Stimulated activated memory B cell treated with anti-CD40 and anti-IgM and Interleukin-4, amounts not matched to agents 10 μg/mL and 1 μg/mL and 100 μg/mL, for 72 hours (primary cell): ENCODE results near the gene ITIH2.
A peak's percentile ranks its signal among the peaks of the same experiment; 100 is the strongest.
"Not testable (repeated sequence)": the region's sequence is repeated elsewhere in the genome, so short reads cannot be mapped to it uniquely, and the experiment has no call there.

Experiments used
- ATAC-seq: fragments of 150-1000 bp; cut with Tn5 transposase; 2 replicates; pipeline ENCODE4 v1.10.0; 2021
- H3K27ac Mint-ChIP-seq: one replicate; pipeline ENCODE4 v1.8.0; 2022; ENCODE audit warnings: mild to moderate bottlenecking, mixed read lengths
- H3K27me3 Mint-ChIP-seq: one replicate; pipeline ENCODE4 v1.8.0; 2022; ENCODE audit warnings: mixed read lengths
- H3K36me3 Mint-ChIP-seq: one replicate; pipeline ENCODE4 v1.8.0; 2022; ENCODE audit warnings: mixed read lengths
- H3K4me1 Mint-ChIP-seq: one replicate; pipeline ENCODE4 v1.8.0; 2022; ENCODE audit warnings: mixed read lengths
- H3K4me3 Mint-ChIP-seq: one replicate; pipeline ENCODE4 v1.8.0; 2022; ENCODE audit warnings: mild to moderate bottlenecking, moderate library complexity, mixed read lengths
- H3K9me3 Mint-ChIP-seq: one replicate; pipeline ENCODE4 v1.8.0; 2022; ENCODE audit warnings: mixed read lengths

ITIH2 gene

GRCh38 chr10:7756360-7756992 lies 53.4 kb downstream of the ITIH2 start:
- ATAC-seq: no peak
- Mint-ChIP-seq H3K27me3 (no peaks in the 10 kb centered on the region), H3K36me3 (peaks cover 65% of the 10 kb centered on the region)

DNA sequence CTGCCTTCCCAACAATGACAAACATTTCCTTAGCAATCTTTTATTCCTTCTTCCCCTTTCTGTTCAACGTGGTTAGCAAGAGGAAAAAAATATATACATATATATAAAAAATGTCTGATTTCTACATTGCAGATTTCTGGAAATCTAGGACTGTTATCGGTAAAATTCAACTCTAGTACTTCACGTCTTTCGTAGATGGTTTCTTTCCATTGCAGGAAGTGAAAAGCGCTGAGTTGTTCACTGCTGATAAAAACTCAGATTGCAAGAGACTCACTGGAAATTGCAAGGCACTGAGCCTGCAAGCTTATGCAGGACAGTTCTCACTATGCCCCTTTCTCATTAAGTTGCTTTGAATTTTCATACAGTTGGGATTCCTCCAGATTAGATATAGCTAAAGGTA lies 60.8 kb downstream of the ITIH2 start:
- no peak overlapping the region for H3K4me3 Mint-ChIP-seq
- H3K9me3 Mint-ChIP-seq: no peaks in the 10 kb centered on the region
- peaks cover 77% of the 10 kb centered on the region for H3K36me3 Mint-ChIP-seq
- no peak overlapping the region for H3K27ac Mint-ChIP-seq
- no peak for ATAC-seq
- no peaks in the 10 kb centered on the region for H3K27me3 Mint-ChIP-seq
- H3K4me1 Mint-ChIP-seq: no peaks in the 10 kb centered on the region

More at GRCh38 chr10:7756360-7756992, 53.4 kb downstream of the ITIH2 start:
- H3K4me3 Mint-ChIP-seq: no peak overlapping the region
- H3K4me1 Mint-ChIP-seq: no peaks in the 10 kb centered on the region
- no peaks in the 10 kb centered on the region for H3K9me3 Mint-ChIP-seq
- H3K27ac Mint-ChIP-seq: no peak overlapping the region

GRCh38 chr10:7766241-7766640 lies 63.1 kb downstream of the ITIH2 start:
- Mint-ChIP-seq H3K27ac (no peak overlapping the region), H3K27me3 (no peaks in the 10 kb centered on the region), H3K4me3 (no peak overlapping the region), H3K9me3 (no peaks in the 10 kb centered on the region), H3K4me1 (no peaks in the 10 kb centered on the region), H3K36me3 (peaks cover 74% of the 10 kb centered on the region)
- ATAC-seq: no peak

GRCh38 chr10:7767209-7767608 lies 64.1 kb downstream of the ITIH2 start:
- Mint-ChIP-seq H3K27ac (no peak overlapping the region), H3K4me3 (no peak overlapping the region), H3K36me3 (peaks cover 78% of the 10 kb centered on the region), H3K9me3 (no peaks in the 10 kb centered on the region), H3K27me3 (no peaks in the 10 kb centered on the region), H3K4me1 (no peaks in the 10 kb centered on the region)
- no peak for ATAC-seq

GRCh38 chr10:7768417-7768816 lies 65.3 kb downstream of the ITIH2 start:
- H3K4me1 Mint-ChIP-seq: no peaks in the 10 kb centered on the region
- no peak overlapping the region for H3K27ac Mint-ChIP-seq
- no peaks in the 10 kb centered on the region for H3K9me3 Mint-ChIP-seq
- peaks cover 77% of the 10 kb centered on the region for H3K36me3 Mint-ChIP-seq
- ATAC-seq: no peak
- no peaks in the 10 kb centered on the region for H3K27me3 Mint-ChIP-seq
- no peak overlapping the region for H3K4me3 Mint-ChIP-seq

DNA sequence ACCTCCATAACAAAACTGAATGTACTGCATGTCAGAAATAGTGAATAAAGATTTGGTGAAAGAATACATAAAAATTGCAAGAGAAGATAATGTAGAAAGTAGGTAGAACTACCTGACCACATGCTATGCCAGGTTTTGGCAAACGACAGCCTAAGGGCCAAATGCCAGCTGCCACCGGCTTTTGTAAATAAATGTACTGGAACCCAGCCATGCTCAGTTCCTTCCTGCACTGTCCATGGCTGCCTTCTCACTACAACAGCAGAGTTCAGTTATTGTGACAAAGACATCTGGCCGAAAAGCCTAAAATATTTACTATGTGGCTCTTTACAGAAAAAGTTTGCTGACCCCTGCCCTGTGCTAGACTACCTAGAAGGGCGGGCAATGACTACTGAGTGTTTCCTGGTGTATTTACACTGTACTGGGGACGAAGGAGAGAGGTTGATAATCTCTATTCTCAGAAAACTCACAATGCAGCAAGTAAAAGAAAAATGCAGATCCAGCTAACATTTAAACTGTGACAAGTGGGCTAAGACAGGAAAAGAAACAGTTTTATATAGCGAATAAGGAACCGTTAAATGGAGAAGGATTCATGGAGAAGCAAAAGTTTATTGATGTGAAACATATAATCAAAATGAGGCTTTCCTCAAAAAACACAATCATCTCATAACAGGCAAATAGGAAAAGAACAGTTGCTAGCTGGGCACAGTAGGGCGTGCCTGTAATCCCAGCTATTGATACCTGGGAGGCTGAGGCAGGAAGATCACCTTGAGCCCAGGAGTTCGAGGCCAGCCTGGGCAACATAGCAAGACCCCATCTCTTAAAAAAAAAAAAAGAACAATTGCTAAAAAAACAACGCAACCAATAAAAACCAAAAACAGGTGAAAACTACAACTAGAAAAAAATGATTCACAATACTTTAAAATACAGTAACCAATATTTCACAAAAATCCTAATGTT lies 71.0 kb downstream of the ITIH2 start:
- Mint-ChIP-seq H3K36me3 (peaks cover 73% of the 10 kb centered on the region), H3K9me3 (no peaks in the 10 kb centered on the region), H3K27me3 (no peaks in the 10 kb centered on the region), H3K4me1 (no peaks in the 10 kb centered on the region), H3K27ac (no peak overlapping the region), H3K4me3 (no peak overlapping the region)
- no peak for ATAC-seq

DNA sequence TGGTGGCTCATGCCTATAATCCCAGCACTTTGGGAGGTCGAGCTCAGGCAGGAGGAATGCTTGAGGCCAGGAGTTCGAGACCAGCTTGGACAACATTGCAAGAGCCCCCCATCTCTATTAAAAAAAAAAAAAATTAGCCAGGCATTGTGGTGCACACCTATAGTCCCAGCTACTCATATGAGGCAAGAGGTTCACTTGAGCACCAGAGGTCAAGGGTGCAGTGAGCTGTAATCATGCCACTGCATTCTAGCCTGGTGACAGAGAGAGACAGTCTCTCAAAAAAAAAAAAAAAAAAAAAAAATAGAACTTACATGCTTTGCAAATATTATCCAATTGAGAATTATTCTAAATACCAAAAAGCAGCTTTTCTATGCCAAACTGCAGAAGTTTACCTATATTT lies 73.7 kb downstream of the ITIH2 start:
- Mint-ChIP-seq H3K4me3 (no peak overlapping the region), H3K9me3 (no peaks in the 10 kb centered on the region), H3K27ac (no peak overlapping the region), H3K36me3 (peaks cover 75% of the 10 kb centered on the region), H3K27me3 (no peaks in the 10 kb centered on the region), H3K4me1 (peaks cover 6% of the 10 kb centered on the region)
- no peak for ATAC-seq

DNA sequence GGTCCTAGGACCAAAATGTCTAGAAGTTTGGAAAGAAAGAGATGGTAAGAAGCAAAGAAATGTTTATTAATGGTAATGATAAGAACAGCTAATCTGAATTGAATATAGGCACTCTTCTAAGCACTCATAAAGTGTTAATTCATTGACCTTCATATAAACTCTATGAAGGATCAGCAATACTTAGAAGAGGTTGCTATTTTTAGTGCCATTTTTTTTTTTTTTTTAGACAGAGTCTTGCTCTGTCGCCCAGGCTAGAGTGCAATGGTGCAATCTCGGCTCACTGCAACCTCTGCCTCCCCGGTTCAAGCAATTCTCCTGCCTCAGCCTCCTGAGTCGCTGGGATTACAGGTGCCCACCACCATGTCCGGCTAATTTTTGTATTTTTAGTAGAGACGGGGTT lies 79.1 kb downstream of the ITIH2 start:
- H3K27me3 Mint-ChIP-seq: not testable (repeated sequence)

DNA sequence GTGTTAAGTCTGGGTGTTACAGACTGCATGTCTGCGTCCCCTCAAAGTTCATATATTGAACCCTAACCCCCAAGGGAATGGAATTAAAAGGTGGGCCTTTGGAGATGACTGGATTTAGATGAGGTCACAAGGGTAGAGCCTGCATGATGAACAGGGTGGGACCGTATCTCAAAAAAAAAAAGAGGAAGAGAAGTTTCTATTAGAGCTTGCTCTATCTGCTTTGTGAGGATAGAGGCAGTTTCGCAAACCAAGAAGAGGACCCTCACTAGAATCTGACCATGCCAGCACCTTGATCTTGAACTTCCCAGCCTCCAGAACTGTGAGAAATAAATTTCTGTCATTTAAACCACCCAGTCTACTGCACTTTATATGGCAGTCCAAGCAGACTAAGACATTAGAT lies 83.3 kb downstream of the ITIH2 start:
- Mint-ChIP-seq H3K4me3 (no peak overlapping the region), H3K27ac (no peak overlapping the region), H3K9me3 (no peaks in the 10 kb centered on the region), H3K27me3 (no peaks in the 10 kb centered on the region), H3K36me3 (peaks cover 22% of the 10 kb centered on the region), H3K4me1 (peaks cover 56% of the 10 kb centered on the region)
- no peak for ATAC-seq

More for the DNA sequence above, 79.1 kb downstream of the ITIH2 start:
- not testable (repeated sequence) for ATAC-seq, H3K27ac Mint-ChIP-seq, H3K9me3 Mint-ChIP-seq, H3K4me3 Mint-ChIP-seq
- Mint-ChIP-seq H3K4me1 (peaks cover 34% of the 10 kb centered on the region), H3K36me3 (peaks cover 44% of the 10 kb centered on the region)

DNA sequence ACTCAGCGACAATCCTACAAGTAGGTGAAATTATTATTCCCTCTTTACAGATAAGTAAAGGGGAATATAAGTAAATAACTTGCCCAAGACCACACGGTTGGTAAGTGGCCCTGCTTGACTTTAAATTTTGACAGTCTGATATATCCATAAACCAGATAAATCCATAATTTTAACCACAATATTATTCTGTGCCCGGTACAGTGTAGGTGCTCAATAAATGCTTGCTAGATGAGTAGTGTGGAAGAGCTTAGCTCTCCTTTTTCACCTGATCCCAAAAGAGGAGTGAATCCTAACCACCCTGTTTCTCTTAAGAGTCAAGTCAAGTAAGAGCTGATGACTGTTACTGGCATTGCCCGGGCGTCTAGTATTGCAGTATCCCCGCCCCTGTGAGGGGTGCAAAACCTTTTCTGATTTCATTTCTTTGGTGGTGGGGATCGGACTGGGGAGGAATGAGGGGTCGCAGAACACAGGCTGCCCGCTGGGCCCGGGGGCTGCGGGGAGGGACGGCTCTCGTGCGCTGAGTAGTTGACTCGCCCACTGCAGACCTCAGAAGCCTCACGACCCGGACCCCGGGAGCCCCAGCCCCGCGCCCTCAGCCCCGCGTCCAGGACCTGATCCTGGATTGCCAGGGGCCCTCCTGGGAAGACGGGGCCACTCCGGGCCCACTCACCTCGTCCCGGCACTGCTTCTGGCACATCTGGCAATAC lies 84.2 kb downstream of the ITIH2 start:
- H3K9me3 Mint-ChIP-seq: no peaks in the 10 kb centered on the region
- H3K4me3 Mint-ChIP-seq: no peak overlapping the region
- peaks cover 65% of the 10 kb centered on the region for H3K4me1 Mint-ChIP-seq
- no peak overlapping the region for H3K27ac Mint-ChIP-seq
- ATAC-seq: peak; percentile 24
- no peaks in the 10 kb centered on the region for H3K27me3 Mint-ChIP-seq
- peaks cover 24% of the 10 kb centered on the region for H3K36me3 Mint-ChIP-seq

DNA sequence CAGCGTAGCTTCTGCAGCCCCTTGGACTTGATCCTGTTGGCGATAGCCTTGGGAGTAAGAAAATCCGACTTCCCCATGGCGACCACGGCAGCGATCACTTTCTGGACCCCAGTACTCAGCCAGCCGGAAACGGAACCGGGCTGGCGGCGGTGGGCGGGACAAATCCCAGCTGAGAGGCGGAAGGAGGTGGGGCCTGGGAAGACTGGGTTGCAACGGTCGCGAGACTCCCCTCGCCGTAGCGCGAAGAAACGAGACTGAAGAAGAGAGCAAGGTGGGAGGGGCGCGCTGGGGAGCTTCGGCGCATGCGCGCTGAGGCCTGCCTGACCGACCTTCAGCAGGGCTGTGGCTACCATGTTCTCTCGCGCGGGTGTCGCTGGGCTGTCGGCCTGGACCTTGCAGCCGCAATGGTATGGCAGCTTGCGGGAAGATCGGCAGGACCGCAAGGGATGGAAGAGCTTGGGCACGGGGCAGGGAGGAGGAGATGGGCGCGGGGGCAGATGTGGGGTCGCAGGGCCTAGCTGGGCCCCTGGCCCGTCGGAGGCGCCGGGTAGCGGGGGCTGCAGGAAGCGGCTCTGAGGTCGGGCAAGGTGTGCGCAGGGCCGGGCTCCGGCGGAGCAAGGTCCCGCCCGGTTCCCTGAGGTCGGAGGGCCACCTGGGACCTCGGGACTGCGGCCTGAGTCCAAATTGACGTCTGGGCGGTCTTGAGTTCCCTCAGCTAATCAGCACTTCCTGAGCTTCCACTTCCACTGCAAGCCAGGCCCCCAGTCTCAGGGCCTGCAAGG lies 84.9 kb downstream of the ITIH2 start, which contains the start of the genes ATP5F1C and KIN:
Gene ATP5F1C, plus strand, starts transcription at position 321 of the 782 bp plus-strand sequence. Its CDS starts 31 bp downstream, at position 352.
Gene KIN, minus strand, starts transcription at position 137 of the 782 bp plus-strand sequence. Its CDS starts 60 bp downstream, at position 77.
- H3K27ac Mint-ChIP-seq: no peak within 1 kb of the TSS
- no peaks in the 10 kb centered on the region for H3K9me3 Mint-ChIP-seq
- H3K27me3 Mint-ChIP-seq: no peaks in the 10 kb centered on the region
- ATAC-seq: peak; percentile 98
- H3K4me3 Mint-ChIP-seq: no peak within 1 kb of the TSS
- H3K4me1 Mint-ChIP-seq: peaks cover 73% of the 10 kb centered on the region
- peaks cover 28% of the 10 kb centered on the region for H3K36me3 Mint-ChIP-seq

- no peak for ATAC-seq
- Mint-ChIP-seq H3K9me3 (no peaks in the 10 kb centered on the region), H3K27ac (no peak overlapping the region), H3K4me1 (peaks cover 74% of the 10 kb centered on the region), H3K27me3 (no peaks in the 10 kb centered on the region), H3K36me3 (peaks cover 23% of the 10 kb centered on the region), H3K4me3 (no peak overlapping the region)
Measured at GRCh38 chr10:7788639-7789286, 85.6 kb downstream of the ITIH2 start.

DNA sequence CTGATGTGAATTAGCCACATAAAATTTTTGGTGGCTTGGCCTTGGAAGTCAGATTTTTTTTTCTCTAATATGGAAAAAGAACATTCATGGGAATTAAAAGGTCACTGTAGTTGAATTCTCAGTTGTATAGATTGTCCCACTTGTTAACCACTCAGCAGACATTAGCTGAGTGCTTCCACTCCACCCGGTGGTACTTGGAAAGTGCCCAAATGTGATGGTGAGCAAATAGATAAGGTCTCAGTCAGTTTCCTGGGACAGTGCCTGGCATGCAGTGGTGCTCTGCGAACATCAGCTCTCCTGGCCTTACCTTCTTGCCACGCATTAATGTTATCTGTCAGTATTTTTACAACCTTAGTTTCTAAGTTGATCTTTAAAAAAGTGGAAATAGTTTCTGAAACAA lies 86.3 kb downstream of the ITIH2 start:
- Mint-ChIP-seq H3K27ac (no peak overlapping the region), H3K4me1 (peaks cover 74% of the 10 kb centered on the region), H3K4me3 (no peak overlapping the region), H3K9me3 (no peaks in the 10 kb centered on the region), H3K27me3 (no peaks in the 10 kb centered on the region), H3K36me3 (peaks cover 17% of the 10 kb centered on the region)
- no peak for ATAC-seq

DNA sequence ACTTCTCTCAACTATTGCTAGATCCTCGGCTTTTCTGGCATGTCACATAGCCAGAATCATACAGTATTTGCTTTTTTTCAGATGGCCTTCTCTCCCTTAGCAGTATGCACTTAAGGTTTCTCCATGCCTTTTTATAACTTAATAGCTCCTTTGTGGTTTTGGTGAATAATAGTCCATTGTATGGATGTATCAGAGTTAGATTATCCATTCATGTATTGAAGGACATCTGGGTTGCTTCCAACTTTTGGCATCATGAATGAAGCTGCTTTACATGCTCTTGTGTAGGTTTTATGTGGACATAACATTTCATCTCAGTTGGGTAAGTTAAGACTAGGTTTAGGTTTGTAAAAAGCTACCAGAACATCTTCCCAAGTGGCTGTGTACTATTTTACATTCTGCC lies 89.4 kb downstream of the ITIH2 start:
- H3K27ac Mint-ChIP-seq: no peak overlapping the region
- H3K4me1 Mint-ChIP-seq: peaks cover 81% of the 10 kb centered on the region
- no peak for ATAC-seq
- no peaks in the 10 kb centered on the region for H3K27me3 Mint-ChIP-seq
- no peak overlapping the region for H3K4me3 Mint-ChIP-seq
- H3K9me3 Mint-ChIP-seq: no peaks in the 10 kb centered on the region
- H3K36me3 Mint-ChIP-seq: peaks cover 44% of the 10 kb centered on the region
